PC-9 (cell line): ENCODE measurements around the gene FEM1B. TPM values are rescaled to one million over a fixed set of nuclear protein-coding genes. Genes with fewer than 3 reads are reported as not detected.
A peak's percentile ranks its signal among the peaks of the same experiment; 100 is the strongest.

Experiments
- BruUV-seq: library from RNA; stranded (reverse); fragments of 400-500 nt; replicated peaks from 2 replicates; lab custom pipeline; 2021; lab: Mats Ljungman, UMichigan
- CTCF ChIA-PET: fragments of 300-600 bp; sonication (Branson Sonifier 250); formaldehyde crosslinking; loops from one replicate; lab custom pipeline; 2022; ENCODE audit warnings: antibody characterized with exemption; lab: Charles Lee
- POLR2A ChIA-PET: fragments of 300-600 bp; sonication (Branson Sonifier 250); formaldehyde crosslinking; loops from one replicate; lab custom pipeline; 2022; ENCODE audit warnings: antibody characterized with exemption; ENCODE audit not compliant: unreplicated experiment; lab: Charles Lee
- DNase-seq, 2 experiments: peaks; one replicate each; pipeline versions ENCODE4 v3.0.0 to v3.0.0-alpha.2; 2015 to 2022; ENCODE audit warnings: mixed read lengths in 1 of 2
- H2AFZ ChIP-seq: fragments of 200-600 bp; sonication (generic); 2 replicates; pipeline ENCODE4 v1.8.1; 2017; ENCODE audit warnings: antibody characterized with exemption
- H3F3A ChIP-seq: fragments of 200-600 bp; sonication (generic); 2 replicates; pipeline ENCODE4 v1.8.1; 2017; ENCODE audit warnings: antibody characterized with exemption, mild to moderate bottlenecking, low read depth; ENCODE audit not compliant: insufficient read depth
- H3K27ac ChIP-seq: fragments of 200-600 bp; sonication (generic); 2 replicates; pipeline ENCODE4 v1.6.1; 2016; ENCODE audit warnings: mixed run types
- H3K27me3 ChIP-seq: fragments of 200-600 bp; sonication (generic); 2 replicates; pipeline ENCODE4 v1.6.1; 2016; ENCODE audit warnings: low read depth, mixed run types; ENCODE audit not compliant: insufficient read depth
- H3K36me3 ChIP-seq: fragments of 200-600 bp; sonication (generic); 2 replicates; pipeline ENCODE4 v1.6.1; 2016; ENCODE audit warnings: low read depth, mixed run types
- H3K4me1 ChIP-seq: fragments of 200-600 bp; sonication (generic); replicated peaks from 2 replicates; pipeline ENCODE4 v1.6.1; 2016; ENCODE audit warnings: mixed run types; ENCODE audit not compliant: insufficient read depth
- H3K4me2 ChIP-seq: fragments of 200-600 bp; sonication (generic); 2 replicates; pipeline ENCODE4 v1.6.1; 2017; ENCODE audit warnings: mixed run types
- H3K4me3 ChIP-seq: fragments of 200-600 bp; sonication (generic); 2 replicates; pipeline ENCODE4 v1.6.1; 2016; ENCODE audit warnings: mixed run types
- H3K79me2 ChIP-seq: fragments of 200-600 bp; sonication (generic); 2 replicates; pipeline ENCODE4 v1.6.1; 2017; ENCODE audit warnings: low read depth, mixed run types
- H3K9me2 ChIP-seq: fragments of 200-600 bp; sonication (generic); 2 replicates; pipeline ENCODE4 v1.8.1; 2017; ENCODE audit warnings: mild to moderate bottlenecking; ENCODE audit not compliant: insufficient read depth
- H3K9me3 ChIP-seq: fragments of 200-600 bp; sonication (generic); 2 replicates; pipeline ENCODE4 v1.8.1; 2016; ENCODE audit warnings: low read depth; ENCODE audit not compliant: insufficient read depth
- H4K20me1 ChIP-seq: fragments of 200-600 bp; sonication (generic); 2 replicates; pipeline ENCODE4 v1.8.1; 2017; ENCODE audit not compliant: insufficient read depth
- CTCF ChIP-seq: fragments of 200-600 bp; sonication (generic); conservative IDR thresholded peaks from 2 replicates; pipeline ENCODE4 v1.6.1; 2017; ENCODE audit warnings: mixed run types, antibody characterized with exemption, mild to moderate bottlenecking, moderate library complexity
- EZH2 ChIP-seq: fragments of 200-600 bp; sonication (generic); IDR thresholded peaks from 2 replicates; pipeline ENCODE4 v1.8.0; 2017; ENCODE audit warnings: antibody characterized with exemption, low read depth
- intact Hi-C: fragments of 100-400 bp; cut with micrococcal nuclease; formaldehyde crosslinking; loops from one replicate; pipeline ENCODE4 v1.10.0; 2022; ENCODE audit not compliant: unreplicated experiment
- total RNA-seq: library from RNA; stranded (reverse); gene quantifications from 2 replicates; pipeline ENCODE4 v1.2.3, GENCODE V29; 2021

The FEM1B gene
- total RNA-seq, 1 experiment from 2014 or later = 31.6 TPM

- H3K4me1 ChIP-seq = no peaks in the 10 kb centered on the region
- H3K9me3 ChIP-seq = no peaks in the 10 kb centered on the region
- no peak overlapping the region for H3K4me3 ChIP-seq
- POLR2A ChIA-PET = no interaction called here
- H2AFZ ChIP-seq = no peak overlapping the region
- H3K9me2 ChIP-seq = no peaks in the 10 kb centered on the region
- H3K36me3 ChIP-seq = no peaks in the 10 kb centered on the region
- BruUV-seq = no TSS peak
- peaks cover 13% of the 10 kb centered on the region for H3K27me3 ChIP-seq
- no peak overlapping the region for H3K27ac ChIP-seq
- no peaks in the 10 kb centered on the region for H3K79me2 ChIP-seq
- H3F3A ChIP-seq = no peaks in the 10 kb centered on the region
- CTCF ChIA-PET = no interaction called here
- H4K20me1 ChIP-seq = no peaks in the 10 kb centered on the region
- H3K4me2 ChIP-seq = no peak overlapping the region
- DNase-seq = no peak
- intact Hi-C loops = no loop called here
- no peak for TF ChIP-seq CTCF
- no peak for TF ChIP-seq EZH2
Measured at GRCh38 chr15:68333775-68334470, 56.4 kb downstream of the FEM1B start.

DNA sequence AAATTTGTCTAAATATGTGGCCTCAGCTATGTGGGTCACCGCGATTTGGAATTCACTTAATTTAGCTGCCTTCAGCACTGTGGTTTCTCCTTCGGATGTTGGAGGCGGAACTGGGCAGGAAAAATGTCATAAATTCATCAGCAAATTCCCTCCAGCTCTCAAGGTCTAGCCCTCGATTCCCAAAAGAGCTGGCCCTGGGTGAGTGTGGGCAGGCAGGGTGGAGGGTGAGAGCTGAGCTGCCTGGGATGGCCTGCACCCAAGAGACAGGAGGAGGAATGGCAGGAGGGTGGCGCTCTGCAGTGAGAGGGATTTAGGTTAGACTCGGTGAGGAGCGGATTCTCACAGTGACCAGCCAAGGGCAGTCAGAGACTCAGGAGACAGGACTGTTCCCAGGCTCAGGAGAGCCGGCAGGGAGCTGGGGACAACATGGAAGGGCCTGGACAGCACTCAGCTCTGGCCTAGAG is 57.1 kb downstream of the FEM1B start:
- no peaks in the 10 kb centered on the region for H3K9me2 ChIP-seq
- no peaks in the 10 kb centered on the region for H4K20me1 ChIP-seq
- H3K36me3 ChIP-seq = no peaks in the 10 kb centered on the region
- H3K27me3 ChIP-seq = peaks cover 6% of the 10 kb centered on the region; the same call in 1 of the 2 replicates
- no peak overlapping the region for H3K4me2 ChIP-seq
- intact Hi-C loops = no loop called here
- no peak for TF ChIP-seq CTCF
- no peak for TF ChIP-seq EZH2
- CTCF ChIA-PET = interaction anchor here (1.4 kb wide), 1 partner anchor 25 kb away, joined by 5 read pairs; no protein-coding TSS in a partner anchor
- BruUV-seq = no TSS peak
- H3K4me1 ChIP-seq = no peaks in the 10 kb centered on the region
- H2AFZ ChIP-seq = no peak overlapping the region
- no peak overlapping the region for H3K4me3 ChIP-seq
- no peaks in the 10 kb centered on the region for H3K9me3 ChIP-seq
- H3F3A ChIP-seq = no peaks in the 10 kb centered on the region
- no peak for DNase-seq
- H3K27ac ChIP-seq = no peak overlapping the region
- H3K79me2 ChIP-seq = no peaks in the 10 kb centered on the region
- POLR2A ChIA-PET = no interaction called here

DNA sequence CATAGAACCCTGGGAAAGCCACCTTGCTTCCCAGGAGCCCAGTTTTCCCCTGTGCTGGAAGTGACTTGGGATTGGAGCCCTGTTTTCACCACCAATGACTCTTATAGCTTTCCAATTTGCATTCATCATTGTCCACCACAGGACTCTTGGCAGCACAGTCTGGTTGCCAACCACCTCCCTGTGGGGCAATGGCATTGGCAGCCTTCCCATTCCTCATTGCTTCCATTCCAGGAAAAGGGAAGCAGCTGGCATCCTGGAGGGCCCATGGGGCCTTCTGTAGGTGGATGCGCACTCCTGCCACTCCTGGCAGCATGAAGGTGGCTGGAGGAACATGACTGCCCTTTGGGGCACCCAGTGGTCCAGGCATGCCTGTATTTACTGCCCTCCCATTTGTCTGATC is 57.7 kb downstream of the FEM1B start:
- H3K27me3 ChIP-seq = peaks cover 6% of the 10 kb centered on the region; the same call in 1 of the 2 replicates
- H3K27ac ChIP-seq = no peak overlapping the region
- ChIA-PET CTCF (interaction anchor here (1.4 kb wide), 1 partner anchor 25 kb away, joined by 5 read pairs; no protein-coding TSS in a partner anchor), POLR2A (no interaction called here)
- no peaks in the 10 kb centered on the region for H3K9me3 ChIP-seq
- H3K36me3 ChIP-seq = no peaks in the 10 kb centered on the region
- no peak overlapping the region for H2AFZ ChIP-seq
- TF ChIP-seq EZH2 (no peak), CTCF (no peak)
- peak in 1 of 2 experiments; percentile 23 for DNase-seq
- H4K20me1 ChIP-seq = no peaks in the 10 kb centered on the region
- no peaks in the 10 kb centered on the region for H3K4me1 ChIP-seq
- no peak overlapping the region for H3K4me3 ChIP-seq
- H3K9me2 ChIP-seq = no peaks in the 10 kb centered on the region
- no peaks in the 10 kb centered on the region for H3F3A ChIP-seq
- no TSS peak for BruUV-seq
- H3K4me2 ChIP-seq = no peak overlapping the region
- H3K79me2 ChIP-seq = no peaks in the 10 kb centered on the region
- intact Hi-C loops = no loop called here
